Activated CD8-positive, alpha-beta T cell treated with anti-CD3 and anti-CD28 coated beads for 36 hours (primary cell): Measurements from ENCODE around the gene PRDM8. TPM values are rescaled to one million over a fixed set of nuclear protein-coding genes. Genes with fewer than 3 reads are reported as not detected.

ENCODE experiments used
- ATAC-seq: fragments of 200-7000 bp; cut with Tn5 transposase; one replicate; pipeline ENCODE4 v1.10.0; 2021; ENCODE audit warnings: mild to moderate bottlenecking, moderate library complexity
- CTCF ChIA-PET: fragments of 350-600 bp; sonication (Branson Sonifier 250); formaldehyde crosslinking; loops from one replicate; lab custom pipeline; 2021; ENCODE audit warnings: antibody characterized with exemption; lab: Charles Lee
- POLR2A ChIA-PET: fragments of 350-600 bp; sonication (Branson Sonifier 250); formaldehyde crosslinking; loops from one replicate; lab custom pipeline; 2021; ENCODE audit warnings: antibody characterized with exemption; lab: Charles Lee
- DNase-seq: peaks from one replicate; pipeline ENCODE4 v3.0.0-alpha.2; 2020
- H3K27ac Mint-ChIP-seq: one replicate; pipeline ENCODE4 v1.8.0; 2021; ENCODE audit warnings: mild to moderate bottlenecking, mixed read lengths
- H3K27me3 Mint-ChIP-seq: one replicate; pipeline ENCODE4 v1.8.0; 2021; ENCODE audit warnings: mixed read lengths
- H3K36me3 Mint-ChIP-seq: one replicate; pipeline ENCODE4 v1.8.0; 2021; ENCODE audit warnings: low read depth, mixed read lengths
- H3K4me1 Mint-ChIP-seq: one replicate; pipeline ENCODE4 v1.8.0; 2021; ENCODE audit warnings: low read depth, mixed read lengths
- H3K4me3 Mint-ChIP-seq: one replicate; pipeline ENCODE4 v1.8.0; 2021; ENCODE audit warnings: mild to moderate bottlenecking, moderate library complexity, mixed read lengths
- H3K9me3 Mint-ChIP-seq: one replicate; pipeline ENCODE4 v1.8.0; 2021; ENCODE audit warnings: mixed read lengths
- intact Hi-C: fragments of 100-400 bp; cut with micrococcal nuclease; formaldehyde crosslinking; loops from one replicate; pipeline ENCODE4 v1.10.0; 2022
- total RNA-seq, 2 experiments: library from RNA; stranded (reverse); gene quantifications; one replicate each; pipeline ENCODE4 v1.2.3, GENCODE V29; 2021
- TF ChIP-seq, protein P1 (sequence below): fragments of 200-600 bp; IDR thresholded peaks from one replicate; pipeline ENCODE4 v1.8.0; 2022; ENCODE audit warnings: antibody characterized with exemption, mild to moderate bottlenecking

PRDM8 gene
- total RNA-seq, 2 experiments from 2014 or later: 2.8 to 3.2 TPM

DNA sequence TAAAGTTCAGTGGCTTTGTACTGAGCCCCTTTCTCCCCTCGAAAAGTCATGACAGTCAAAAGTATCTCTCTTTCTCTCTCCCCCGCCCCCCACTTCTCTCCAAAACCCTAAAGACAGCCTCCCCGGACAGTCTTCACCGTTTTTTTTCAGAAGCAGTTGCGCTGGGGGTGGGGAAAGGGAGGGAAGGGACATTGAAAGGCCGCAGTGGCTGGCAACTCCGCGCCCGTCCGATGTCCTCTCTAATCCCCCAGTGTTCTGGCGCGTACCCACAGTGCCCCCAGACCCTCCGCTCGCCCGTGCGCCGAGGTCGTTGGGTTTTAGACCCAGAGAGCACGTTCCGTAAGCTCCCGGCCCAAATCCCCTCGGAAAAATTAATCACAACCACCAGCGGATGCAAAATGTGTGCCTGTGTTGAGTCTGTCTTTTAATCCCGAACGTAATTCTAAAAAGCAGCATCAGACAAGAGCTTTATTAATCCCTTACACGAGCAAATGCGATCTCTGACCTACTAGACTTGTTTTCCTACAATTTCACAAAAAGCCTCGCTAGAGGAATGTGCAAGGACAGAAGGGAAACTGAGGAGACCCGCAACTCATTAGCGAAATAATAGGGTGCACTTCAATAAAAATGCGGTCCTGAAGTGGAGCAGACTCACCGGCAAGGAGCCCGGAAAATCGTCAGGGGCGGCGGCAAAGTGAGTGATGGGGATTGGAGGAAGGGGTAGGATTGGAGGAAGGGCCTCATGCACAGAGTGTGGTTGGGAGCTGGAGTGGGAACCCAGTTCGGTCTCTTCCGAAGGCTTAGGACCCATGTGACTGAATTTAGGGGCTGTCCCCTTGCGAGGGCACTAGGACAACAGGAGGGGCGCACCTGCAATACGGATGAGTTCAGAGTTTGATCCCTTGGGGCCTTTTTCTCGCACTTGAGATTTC, 12.2 kb upstream of the PRDM8 start:
- peaks cover 40% of the 10 kb centered on the region for H3K4me1 Mint-ChIP-seq
- TF ChIP-seq, protein P1, sequence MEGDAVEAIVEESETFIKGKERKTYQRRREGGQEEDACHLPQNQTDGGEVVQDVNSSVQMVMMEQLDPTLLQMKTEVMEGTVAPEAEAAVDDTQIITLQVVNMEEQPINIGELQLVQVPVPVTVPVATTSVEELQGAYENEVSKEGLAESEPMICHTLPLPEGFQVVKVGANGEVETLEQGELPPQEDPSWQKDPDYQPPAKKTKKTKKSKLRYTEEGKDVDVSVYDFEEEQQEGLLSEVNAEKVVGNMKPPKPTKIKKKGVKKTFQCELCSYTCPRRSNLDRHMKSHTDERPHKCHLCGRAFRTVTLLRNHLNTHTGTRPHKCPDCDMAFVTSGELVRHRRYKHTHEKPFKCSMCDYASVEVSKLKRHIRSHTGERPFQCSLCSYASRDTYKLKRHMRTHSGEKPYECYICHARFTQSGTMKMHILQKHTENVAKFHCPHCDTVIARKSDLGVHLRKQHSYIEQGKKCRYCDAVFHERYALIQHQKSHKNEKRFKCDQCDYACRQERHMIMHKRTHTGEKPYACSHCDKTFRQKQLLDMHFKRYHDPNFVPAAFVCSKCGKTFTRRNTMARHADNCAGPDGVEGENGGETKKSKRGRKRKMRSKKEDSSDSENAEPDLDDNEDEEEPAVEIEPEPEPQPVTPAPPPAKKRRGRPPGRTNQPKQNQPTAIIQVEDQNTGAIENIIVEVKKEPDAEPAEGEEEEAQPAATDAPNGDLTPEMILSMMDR: no peak
- peak overlapping the region; percentile 92 for H3K27ac Mint-ChIP-seq
- intact Hi-C loops: loop anchor here (2.0 to 5.0 kb wide), 3 partner anchors 16 to 178 kb away; no protein-coding TSS in a partner anchor
- DNase-seq (no peak), ATAC-seq (no peak)
- H3K27me3 Mint-ChIP-seq: peaks cover 11% of the 10 kb centered on the region
- H3K9me3 Mint-ChIP-seq: peaks cover 6% of the 10 kb centered on the region
- H3K4me3 Mint-ChIP-seq: peak overlapping the region; percentile 85
- POLR2A ChIA-PET: interaction anchor here (0.9 to 5.9 kb wide), 7 partner anchors 11 to 127 kb away, joined by 3 to 40 read pairs (median 3); partner anchors contain the start of gene PRDM8
- H3K36me3 Mint-ChIP-seq: no peaks in the 10 kb centered on the region
- CTCF ChIA-PET: interaction anchor here (0.7 to 11.8 kb wide), 23 partner anchors 9 to 205 kb away, joined by 3 to 153 read pairs (median 4); partner anchors contain the start of genes ANTXR2 and PRDM8

DNA sequence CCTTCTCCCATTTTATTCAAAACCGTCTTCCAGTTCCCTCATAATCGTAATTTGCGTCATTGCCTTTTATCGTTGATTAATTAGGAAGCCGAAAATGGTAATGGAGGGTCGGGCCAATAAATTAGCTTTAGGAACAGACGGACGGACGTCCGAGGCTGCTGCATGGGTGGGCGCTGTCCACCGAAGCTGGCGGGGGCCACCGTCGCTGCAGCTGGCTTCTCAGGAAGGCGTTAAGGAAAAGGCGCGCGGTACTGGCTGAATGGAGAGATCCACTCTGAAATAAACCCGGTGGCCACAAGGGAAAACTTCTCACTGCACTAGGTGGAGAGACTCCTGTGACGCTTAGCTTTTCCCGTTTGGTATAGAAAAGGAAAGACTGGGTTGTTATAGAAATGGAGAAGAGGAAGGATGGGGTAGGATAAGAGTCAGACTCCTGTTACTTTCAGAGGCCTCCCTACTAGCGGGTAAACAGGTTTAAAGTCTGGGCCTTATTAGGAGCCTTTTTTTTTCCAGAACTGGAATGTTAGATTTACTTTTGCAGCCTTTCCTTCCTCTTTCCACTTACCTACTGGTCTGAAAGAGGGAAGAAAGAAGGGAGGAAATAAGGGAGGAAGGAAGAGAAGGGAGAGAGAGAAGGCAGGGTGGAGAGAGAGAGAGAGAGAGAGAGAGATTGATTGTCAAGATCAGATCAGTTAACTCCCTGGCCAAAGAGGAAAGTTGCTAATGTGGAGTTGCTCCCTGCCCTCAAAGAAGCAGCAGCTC, 11.3 kb upstream of the PRDM8 start:
- DNase-seq (no peak), ATAC-seq (no peak)
- H3K36me3 Mint-ChIP-seq: no peaks in the 10 kb centered on the region
- CTCF ChIA-PET: interaction anchor here (0.8 to 11.8 kb wide), 13 partner anchors 8 to 205 kb away, joined by 3 to 153 read pairs (median 7); partner anchors contain the start of genes ANTXR2 and PRDM8
- intact Hi-C loops: loop anchor here (2.0 kb wide), 2 partner anchors 15 to 127 kb away; no protein-coding TSS in a partner anchor
- H3K27me3 Mint-ChIP-seq: peaks cover 13% of the 10 kb centered on the region
- peak overlapping the region; percentile 92 for H3K27ac Mint-ChIP-seq
- H3K9me3 Mint-ChIP-seq: no peaks in the 10 kb centered on the region
- peak overlapping the region; percentile 85 for H3K4me3 Mint-ChIP-seq
- POLR2A ChIA-PET: interaction anchor here (0.7 to 5.9 kb wide), 5 partner anchors 10 to 301 kb away, joined by 3 to 40 read pairs (median 3); partner anchors contain the start of gene PRDM8
- H3K4me1 Mint-ChIP-seq: peaks cover 32% of the 10 kb centered on the region
- TF ChIP-seq, protein P1: no peak

DNA sequence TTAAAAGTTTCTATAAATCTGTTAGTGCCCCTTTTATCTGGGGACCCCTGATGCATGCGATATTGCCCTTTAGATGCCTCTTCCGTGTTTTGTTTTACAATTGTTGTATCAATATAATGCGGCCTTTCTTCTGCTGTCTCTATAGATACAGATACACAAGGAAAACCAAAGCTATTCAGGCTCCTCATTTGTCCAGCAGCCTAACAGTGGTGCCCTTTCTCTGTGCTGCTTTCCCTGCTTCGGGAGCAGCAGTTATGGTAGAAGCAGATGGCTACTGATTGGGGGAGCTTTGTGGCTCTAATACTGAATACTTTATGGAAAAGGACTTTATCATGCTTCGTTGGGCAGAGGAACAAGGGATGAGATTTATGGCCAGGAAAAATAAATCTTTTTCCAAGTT, 10.6 kb upstream of the PRDM8 start:
- Mint-ChIP-seq H3K27me3 (peaks cover 13% of the 10 kb centered on the region), H3K4me1 (peaks cover 28% of the 10 kb centered on the region), H3K4me3 (no peak overlapping the region), H3K9me3 (no peaks in the 10 kb centered on the region), H3K27ac (no peak overlapping the region), H3K36me3 (no peaks in the 10 kb centered on the region)
- TF ChIP-seq, protein P1: no peak
- DNase-seq (no peak), ATAC-seq (no peak)
- POLR2A ChIA-PET: interaction anchor here (0.7 to 5.9 kb wide), 4 partner anchors 9 to 302 kb away, joined by 3 to 40 read pairs (median 13); partner anchors contain the start of gene PRDM8
- CTCF ChIA-PET: interaction anchor here (1.1 to 11.8 kb wide), 5 partner anchors 10 to 206 kb away, joined by 3 to 153 read pairs (median 22); partner anchors contain the start of gene PRDM8
- intact Hi-C loops: no loop called here

DNA sequence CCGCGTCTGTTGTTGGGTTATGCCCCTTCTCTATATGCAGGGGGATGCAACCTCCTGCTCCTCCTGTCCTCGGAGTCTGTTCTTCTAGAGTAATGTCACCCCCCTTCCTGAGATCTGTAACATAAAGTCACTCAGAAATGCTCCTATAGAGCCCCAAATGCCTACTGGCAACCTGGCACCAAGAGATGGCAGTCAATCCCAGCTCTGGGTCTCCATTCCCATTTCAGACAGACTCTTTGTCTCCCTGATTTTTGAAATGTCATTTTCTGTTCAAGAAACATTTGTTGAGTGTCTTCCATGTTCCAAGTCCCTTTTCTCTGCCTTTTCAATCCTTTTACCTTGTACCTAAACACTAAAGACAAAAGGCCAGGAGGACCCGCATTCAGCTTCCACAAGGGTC, 9.6 kb upstream of the PRDM8 start:
- Mint-ChIP-seq H3K36me3 (no peaks in the 10 kb centered on the region), H3K9me3 (no peaks in the 10 kb centered on the region), H3K27ac (no peak overlapping the region), H3K27me3 (peaks cover 13% of the 10 kb centered on the region), H3K4me3 (no peak overlapping the region), H3K4me1 (peaks cover 18% of the 10 kb centered on the region)
- POLR2A ChIA-PET: interaction anchor here (0.7 to 1.4 kb wide), 2 partner anchors 15 to 687 kb away, joined by 3 read pairs; no protein-coding TSS in a partner anchor
- ATAC-seq: no peak
- CTCF ChIA-PET: interaction anchor here (1.0 to 11.8 kb wide), 4 partner anchors 9 to 61 kb away, joined by 3 to 153 read pairs (median 20); partner anchors contain the start of gene PRDM8
- intact Hi-C loops: no loop called here
- TF ChIP-seq, protein P1: no peak
- DNase-seq: no peak
